GM18909 (cell line): Measurements from ENCODE around the gene OTULINL.

Experiments used
- ATAC-seq: cut with Tn5 transposase; IDR thresholded peaks from one replicate; pipeline ENCODE4 v1.9.1; 2021; ENCODE audit warnings: mild to moderate bottlenecking; ENCODE audit not compliant: unreplicated experiment, poor library complexity

OTULINL gene

GRCh38 chr5:14597080-14597479 is 15.5 kb downstream of the OTULINL start:
- no peak for ATAC-seq

GRCh38 chr5:14598225-14598624 is 16.6 kb downstream of the OTULINL start:
- ATAC-seq: no peak

GRCh38 chr5:14599476-14600127 is 18.0 kb downstream of the OTULINL start:
- ATAC-seq: no peak

DNA sequence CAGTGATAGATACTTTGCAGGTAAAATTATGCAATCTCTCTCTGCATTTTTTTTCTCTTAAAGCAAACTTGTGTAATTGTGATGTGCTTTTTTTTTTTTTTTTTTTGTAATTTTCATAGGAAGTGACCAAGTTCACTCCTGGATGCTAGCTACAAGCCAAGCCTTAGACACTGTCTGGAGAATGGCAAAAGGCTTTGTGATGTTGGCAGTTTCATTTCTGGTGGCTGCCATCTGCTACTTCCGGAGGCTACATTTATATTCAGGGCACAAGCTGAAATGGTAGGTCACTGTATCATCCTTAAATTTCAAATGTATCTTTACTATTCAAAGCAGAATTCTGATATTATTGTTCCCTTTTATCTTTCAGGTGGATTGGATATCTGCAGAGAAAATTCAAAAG is 19.3 kb downstream of the OTULINL start:
- ATAC-seq: no peak

GRCh38 chr5:14603141-14603540 is 21.5 kb downstream of the OTULINL start:
- ATAC-seq: no peak

- ATAC-seq: no peak
Observed at GRCh38 chr5:14607104-14607503, 25.5 kb downstream of the OTULINL start.

DNA sequence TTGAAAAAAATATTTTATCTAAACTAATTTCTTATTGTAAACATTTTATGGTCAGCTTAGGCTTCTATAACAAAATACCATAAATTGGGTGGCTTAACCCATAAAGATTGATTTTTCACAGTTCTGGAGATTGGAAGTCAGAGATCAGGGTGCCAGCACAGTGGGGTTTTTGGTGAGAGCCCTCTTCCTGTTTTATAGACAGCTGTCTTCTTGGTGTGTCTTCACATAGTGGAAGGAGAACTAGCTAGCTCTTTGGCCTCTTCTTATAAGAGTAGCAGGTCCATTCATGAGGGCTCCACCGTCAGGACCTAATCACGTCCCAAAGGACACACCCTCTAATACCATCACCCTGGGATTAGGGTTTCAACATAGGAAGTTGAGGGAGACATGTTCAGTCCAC is 26.6 kb downstream of the OTULINL start:
- no peak for ATAC-seq

DNA sequence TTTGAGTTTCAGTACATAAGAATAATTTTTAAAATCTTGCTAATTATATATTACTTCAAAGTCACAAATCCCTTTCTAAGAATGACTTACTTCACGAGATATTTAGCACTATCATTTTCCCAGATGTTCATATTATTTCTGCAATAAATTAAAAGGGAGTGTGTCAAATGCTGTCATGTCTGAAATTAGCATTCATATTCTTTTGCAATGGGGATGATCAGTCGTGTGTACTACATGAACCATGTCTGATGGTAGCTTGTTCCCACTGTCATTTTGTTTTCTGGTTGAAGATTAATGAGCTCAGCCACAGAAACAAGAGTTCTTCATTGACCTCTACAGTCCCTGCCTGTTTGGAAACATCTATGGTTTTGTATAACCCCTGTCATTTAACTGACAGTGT is 30.1 kb downstream of the OTULINL start:
- ATAC-seq: no peak

DNA sequence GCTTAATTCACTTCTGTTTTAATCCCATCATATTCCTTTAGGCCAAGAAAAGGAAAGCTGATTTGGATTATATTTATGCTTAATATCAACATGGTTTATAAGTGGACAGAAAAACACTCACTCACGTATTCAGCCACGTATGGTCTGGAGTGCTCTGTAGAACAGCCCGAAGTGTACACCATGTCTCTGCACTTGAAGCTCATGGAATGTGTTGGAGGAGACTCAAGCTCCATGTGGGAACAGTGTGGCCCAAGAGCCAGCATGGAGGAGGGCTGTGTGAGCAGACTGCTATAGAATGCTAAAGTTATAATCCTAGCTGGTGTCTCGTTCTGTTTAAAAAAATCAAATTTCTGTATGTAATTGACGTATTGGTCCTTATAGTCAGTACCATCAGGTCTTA is 32.9 kb downstream of the OTULINL start:
- ATAC-seq: no peak

DNA sequence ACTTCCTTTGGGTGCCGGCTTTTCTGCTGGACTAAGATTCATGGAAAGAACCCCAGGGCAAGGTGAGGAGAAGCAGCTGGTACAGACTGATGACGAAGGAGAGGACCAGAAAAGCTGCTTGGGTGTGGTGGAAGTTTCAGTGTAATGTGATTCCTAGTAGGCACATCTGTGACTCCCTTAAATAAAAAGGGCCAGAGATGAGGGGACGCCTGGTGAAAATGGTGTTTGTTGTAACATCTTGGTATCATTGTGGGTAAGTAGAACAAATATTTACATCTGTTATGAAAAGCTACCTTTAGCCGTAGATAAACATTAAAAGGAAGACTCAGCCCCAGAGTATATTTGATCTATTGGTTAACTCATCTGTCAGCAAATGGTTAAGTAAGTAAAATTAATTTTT is 33.8 kb downstream of the OTULINL start:
- no peak for ATAC-seq

DNA sequence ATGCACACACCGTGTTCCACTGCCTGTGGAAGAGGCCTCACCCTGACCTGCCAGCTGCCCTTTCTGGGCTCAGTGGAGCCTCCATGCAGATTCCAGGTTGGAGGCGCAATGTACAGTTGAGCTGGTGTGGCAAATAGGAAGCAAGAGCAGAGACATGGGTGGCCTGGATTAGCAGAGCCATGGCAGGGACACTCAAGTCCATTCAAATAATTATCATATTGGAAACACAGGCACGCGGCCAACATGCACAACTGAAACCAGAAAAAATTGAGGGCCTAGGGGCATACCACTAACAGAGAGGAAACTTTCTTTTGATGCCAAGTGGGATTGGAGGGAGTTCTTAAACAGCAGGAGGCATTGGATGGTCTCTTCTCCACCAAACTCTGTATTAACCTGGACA is 35.8 kb downstream of the OTULINL start:
- no peak for ATAC-seq

DNA sequence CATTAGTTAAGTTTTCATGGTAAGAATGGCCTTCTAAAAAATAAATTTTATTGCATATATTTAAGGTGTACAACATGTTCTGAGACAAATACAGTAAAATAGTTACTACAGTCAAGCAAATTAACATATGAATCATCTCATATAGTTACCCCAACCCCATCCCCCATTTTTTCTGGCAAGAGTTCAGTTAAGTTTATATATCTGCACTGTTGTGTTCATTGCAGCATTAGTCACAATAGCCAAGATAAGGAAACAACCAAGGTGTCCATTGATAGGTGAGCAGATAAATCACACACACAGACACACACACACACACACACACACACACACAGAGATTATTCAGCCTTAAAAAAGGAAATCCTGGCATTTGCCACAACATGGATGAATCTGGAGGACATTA is 45.7 kb downstream of the OTULINL start:
- ATAC-seq: no peak

- no peak for ATAC-seq
Observed at GRCh38 chr5:14628346-14628745, 46.8 kb downstream of the OTULINL start.

DNA sequence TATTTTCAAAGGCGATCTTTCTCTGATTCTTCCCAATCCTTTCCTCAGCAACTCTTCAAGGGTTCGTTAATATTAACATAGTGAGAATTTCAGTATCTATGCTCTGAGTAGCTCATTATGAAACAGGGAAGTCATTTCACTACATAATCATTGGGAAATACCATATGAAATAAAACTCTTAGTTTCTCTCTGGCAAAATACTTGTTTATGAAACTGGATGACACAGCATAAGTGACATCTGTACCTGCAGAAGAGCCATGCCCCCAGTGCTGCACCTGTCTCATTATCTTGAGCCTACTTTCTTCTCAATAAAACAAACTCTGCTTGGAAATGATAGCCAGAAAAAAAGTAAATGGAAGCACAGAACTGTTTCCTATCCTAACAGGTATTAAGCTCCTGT is 49.1 kb downstream of the OTULINL start:
- no peak for ATAC-seq

- no peak for ATAC-seq
Observed at GRCh38 chr5:14635656-14636055, 54.1 kb downstream of the OTULINL start.

DNA sequence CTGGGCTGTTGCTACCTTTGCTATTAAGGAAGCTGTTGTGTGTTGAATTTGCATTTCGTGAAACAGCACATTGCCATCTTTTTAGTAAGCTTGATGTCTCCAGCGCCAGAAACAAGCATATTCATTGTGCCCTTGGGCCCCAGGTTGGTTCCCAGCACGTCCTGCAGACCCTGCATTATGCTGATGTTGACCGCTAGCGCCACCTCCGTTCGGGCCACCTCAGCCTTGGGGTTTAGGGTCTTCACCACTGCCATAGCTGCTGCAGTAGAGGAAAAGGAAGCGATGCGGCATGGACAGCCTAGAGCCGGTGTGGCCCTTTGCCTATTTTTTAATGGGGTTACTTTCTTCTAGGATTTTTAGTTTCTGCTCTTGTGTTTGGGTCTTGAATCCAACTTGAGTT is 59.2 kb downstream of the OTULINL start:
- ATAC-seq: no peak

GRCh38 chr5:14644623-14645237 is 63.1 kb downstream of the OTULINL start:
- no peak for ATAC-seq

DNA sequence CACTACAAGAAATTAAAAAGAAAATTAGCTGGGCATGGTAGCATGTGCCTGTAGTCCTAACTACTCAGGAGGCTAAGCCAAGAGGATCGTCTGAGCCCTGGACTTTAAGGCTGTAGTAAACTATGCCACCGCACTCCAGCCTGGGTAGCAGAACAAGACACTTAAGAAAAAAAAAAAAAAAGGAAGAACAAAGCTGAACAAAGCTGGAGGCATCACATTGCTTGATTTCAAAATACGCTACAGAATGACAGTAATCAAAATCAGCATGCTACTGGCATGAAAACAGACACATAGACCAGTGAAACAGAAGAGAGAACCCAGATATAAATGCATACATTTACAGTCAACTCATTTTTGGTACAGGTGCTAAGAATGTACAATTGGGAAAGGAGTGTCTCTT is 68.5 kb downstream of the OTULINL start:
- no peak for ATAC-seq

DNA sequence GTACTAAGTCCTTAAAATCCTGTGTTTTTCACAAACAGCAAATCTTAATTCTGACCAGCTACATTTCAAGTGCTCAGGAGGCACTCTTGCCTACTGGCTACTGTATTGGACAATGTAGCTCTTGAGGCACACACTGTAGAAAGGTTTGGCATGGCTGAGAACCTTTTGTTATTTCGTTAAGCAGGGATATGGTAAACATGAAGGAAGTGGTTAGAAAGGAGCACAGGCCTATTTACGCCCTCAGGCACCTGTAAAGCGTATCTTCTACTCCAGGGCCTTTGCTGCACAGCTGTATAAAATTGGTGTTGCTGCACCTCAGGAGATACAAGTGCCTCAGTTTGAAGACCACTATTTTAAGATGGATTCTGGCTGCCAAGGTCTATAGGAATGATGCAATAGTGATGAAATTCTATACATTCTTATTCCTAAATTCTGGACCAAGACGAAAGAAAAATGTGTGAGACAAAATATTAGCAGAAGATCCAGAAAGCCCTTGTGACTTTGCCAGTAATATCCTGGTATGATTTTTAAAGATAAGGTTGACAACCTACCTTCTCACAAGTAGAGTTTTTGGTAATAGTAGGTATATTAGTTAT is 73.7 kb downstream of the OTULINL start:
- ATAC-seq: no peak

- no peak for ATAC-seq
Observed at GRCh38 chr5:14656898-14657297, 75.3 kb downstream of the OTULINL start.

DNA sequence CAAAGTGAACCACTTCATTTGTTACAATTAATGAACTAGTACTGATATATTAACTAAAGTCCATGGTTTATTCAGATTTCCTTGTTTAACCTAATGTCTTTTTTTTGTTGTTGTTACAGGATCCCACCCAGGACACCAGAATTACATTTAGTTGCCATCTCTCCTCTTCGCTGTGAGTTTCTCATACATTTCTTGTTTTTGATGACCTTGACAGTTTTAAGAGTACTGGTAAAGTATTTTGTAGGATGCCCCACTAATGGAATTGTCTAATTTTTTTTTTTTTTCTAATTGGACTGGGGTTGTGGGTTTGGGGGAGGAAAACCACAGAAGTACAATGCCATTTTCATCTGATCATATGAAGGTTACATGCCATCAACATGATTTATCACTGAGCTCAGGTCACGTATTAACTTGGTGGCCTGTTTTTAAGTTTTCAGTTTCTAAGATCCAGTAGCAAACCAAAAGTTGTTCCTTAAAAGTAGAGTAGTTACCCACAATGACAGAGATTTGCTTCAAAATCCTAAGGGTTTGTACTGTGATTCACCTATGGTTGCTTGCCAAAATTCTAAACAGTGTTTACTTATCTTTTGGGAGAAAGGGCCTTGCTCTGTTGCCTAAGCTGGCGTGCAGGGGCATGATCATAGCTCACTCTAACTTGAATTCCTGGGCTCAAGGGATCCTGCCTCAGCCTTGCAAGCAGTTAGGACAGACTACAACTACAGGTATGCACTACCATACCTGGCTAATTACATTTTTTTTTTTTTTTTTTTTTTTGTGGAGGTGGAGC is 78.4 kb downstream of the OTULINL start:
- ATAC-seq: no peak
